Cerebellar nuclear complex (tissue), 1 donor: ENCODE measurements around the gene LAMA1.
"Not testable (repeated sequence)": the region's sequence is repeated elsewhere in the genome, so short reads cannot be mapped to it uniquely, and the experiment has no call there.

ENCODE experiments used
- DNase-seq, 2 experiments: peaks; one replicate each; lab custom pipeline; 2025; lab: John Stamatoyannopoulos, UW

The LAMA1 gene

GRCh38 chr18:6949800-6950586 is 167.6 kb downstream of the LAMA1 start:
- no peak for DNase-seq

- DNase-seq: no peak
Measured at GRCh38 chr18:6948281-6949055, 169.1 kb downstream of the LAMA1 start.

GRCh38 chr18:6947338-6948030 is 170.1 kb downstream of the LAMA1 start:
- no peak for DNase-seq

- no peak for DNase-seq
Measured at GRCh38 chr18:6943143-6943542, 174.5 kb downstream of the LAMA1 start.

- DNase-seq: no peak
Measured at GRCh38 chr18:6942742-6943141, 174.9 kb downstream of the LAMA1 start.

GRCh38 chr18:6941996-6942395 is 175.6 kb downstream of the LAMA1 start:
- no peak for DNase-seq

- DNase-seq: no peak
Measured at GRCh38 chr18:6940451-6940850, 177.1 kb downstream of the LAMA1 start.

GRCh38 chr18:6939972-6940371 is 177.6 kb downstream of the LAMA1 start:
- DNase-seq: no peak

GRCh38 chr18:6938403-6938802 is 179.2 kb downstream of the LAMA1 start:
- DNase-seq: not testable (repeated sequence)

GRCh38 chr18:6938003-6938402 is 179.6 kb downstream of the LAMA1 start:
- DNase-seq: no peak

- no peak for DNase-seq
Measured at GRCh38 chr18:6934859-6935258, 182.7 kb downstream of the LAMA1 start.

- DNase-seq: no peak
Measured at GRCh38 chr18:6929370-6930102, 188.1 kb downstream of the LAMA1 start.

GRCh38 chr18:6928359-6928758 is 189.2 kb downstream of the LAMA1 start:
- DNase-seq: no peak

- no peak for DNase-seq
Measured at GRCh38 chr18:6927153-6927552, 190.4 kb downstream of the LAMA1 start.

- no peak for DNase-seq
Measured at GRCh38 chr18:6923220-6923619, 194.4 kb downstream of the LAMA1 start.

GRCh38 chr18:6921571-6921970 is 196.0 kb downstream of the LAMA1 start:
- peak; percentile 79 to 92 for DNase-seq

- no peak for DNase-seq
Measured at GRCh38 chr18:6920099-6920955, 197.3 kb downstream of the LAMA1 start.

GRCh38 chr18:6917072-6917471 is 200.5 kb downstream of the LAMA1 start:
- DNase-seq: no peak

- no peak for DNase-seq
Measured at GRCh38 chr18:6901286-6901926, 216.2 kb downstream of the LAMA1 start.

GRCh38 chr18:6891788-6892187 is 225.8 kb downstream of the LAMA1 start:
- no peak for DNase-seq
